ENCODE results near the gene PIMREG. TPM values are rescaled to one million over a fixed set of nuclear protein-coding genes. Genes with fewer than 3 reads are reported as not detected.

The PIMREG gene
- total RNA-seq, 4 donors from 2014 or later: 16.0 TPM; not detected in 3

- DNase-seq: no peak
- intact Hi-C loops (cut with DNase I; ENCODE audit: low total_unique reads): no loop called here
These were observed 16.4 kb downstream of the PIMREG start for GRCh38 chr17:6460531-6461161.

GRCh38 chr17:6461246-6461645 is 17.0 kb downstream of the PIMREG start:
- no peaks in the 10 kb centered on the region for H3K4me1 ChIP-seq
- no peak overlapping the region for H3K4me3 ChIP-seq
- no peak overlapping the region for H3K27ac ChIP-seq
- H3K9me3 ChIP-seq: no peaks in the 10 kb centered on the region
- H3K36me3 ChIP-seq: no peaks in the 10 kb centered on the region
- intact Hi-C loops (cut with DNase I; ENCODE audit: low total_unique reads): no loop called here
- H3K27me3 ChIP-seq: no peaks in the 10 kb centered on the region
- DNase-seq: no peak
- TF ChIP-seq CTCF (IDR thresholded peaks at IDR 0.05) (no peak), POLR2A (IDR thresholded peaks at IDR 0.05) (no peak)

More at GRCh38 chr17:6460531-6461161, 16.4 kb downstream of the PIMREG start:
- Histone ChIP-seq H3K4me3 (no peak overlapping the region), H3K36me3 (no peaks in the 10 kb centered on the region), H3K4me1 (no peaks in the 10 kb centered on the region), H3K9me3 (no peaks in the 10 kb centered on the region), H3K27ac (no peak overlapping the region), H3K27me3 (no peaks in the 10 kb centered on the region)
- TF ChIP-seq CTCF (IDR thresholded peaks at IDR 0.05) (no peak), POLR2A (IDR thresholded peaks at IDR 0.05) (no peak)

GRCh38 chr17:6461792-6462524 is 17.7 kb downstream of the PIMREG start:
- DNase-seq: no peak

DNA sequence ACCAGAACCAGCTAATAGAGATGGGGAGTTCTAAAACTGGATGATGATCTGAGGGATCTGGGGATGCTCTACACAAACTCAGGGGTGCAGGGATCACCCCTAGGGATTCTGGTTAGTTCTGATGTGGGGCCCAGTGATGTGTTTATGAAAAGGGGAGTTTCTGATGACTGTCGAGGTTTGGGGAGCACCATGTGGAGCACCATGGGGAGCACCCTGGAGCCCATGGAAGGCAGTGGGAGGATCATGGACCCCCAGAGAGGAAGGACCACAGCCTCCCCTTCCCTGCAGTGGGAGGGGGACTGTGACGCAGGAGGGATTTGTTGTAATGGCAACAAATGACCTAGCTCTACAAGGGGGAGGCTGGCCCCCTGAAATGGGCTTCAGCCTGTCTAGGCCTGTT is 18.4 kb downstream of the PIMREG start:
- H3K9me3 ChIP-seq: no peaks in the 10 kb centered on the region
- no peaks in the 10 kb centered on the region for H3K36me3 ChIP-seq
- intact Hi-C loops (cut with DNase I; ENCODE audit: low total_unique reads): no loop called here
- H3K27me3 ChIP-seq: no peaks in the 10 kb centered on the region
- no peak for DNase-seq
- no peak overlapping the region for H3K27ac ChIP-seq
- TF ChIP-seq CTCF (IDR thresholded peaks at IDR 0.05) (no peak), POLR2A (IDR thresholded peaks at IDR 0.05) (no peak)
- no peak overlapping the region for H3K4me3 ChIP-seq
- no peaks in the 10 kb centered on the region for H3K4me1 ChIP-seq

More at GRCh38 chr17:6461792-6462524, 17.7 kb downstream of the PIMREG start:
- intact Hi-C loops (cut with DNase I; ENCODE audit: low total_unique reads): no loop called here
- Histone ChIP-seq H3K27ac (no peak overlapping the region), H3K4me1 (no peaks in the 10 kb centered on the region), H3K9me3 (no peaks in the 10 kb centered on the region), H3K4me3 (no peak overlapping the region), H3K27me3 (no peaks in the 10 kb centered on the region), H3K36me3 (no peaks in the 10 kb centered on the region)
- no peak for TF ChIP-seq CTCF (IDR thresholded peaks at IDR 0.05)
- no peak for TF ChIP-seq POLR2A (IDR thresholded peaks at IDR 0.05)
